Keratinocyte (primary cell): Measurements from ENCODE around the gene HRAS. TPM values are rescaled to one million over a fixed set of nuclear protein-coding genes. Genes with fewer than 3 reads are reported as not detected.

Experiments used
- DNase-seq: peaks from one replicate; pipeline ENCODE4 v3.0.0-alpha.2; 2011; ENCODE audit warnings: low read depth, missing footprints, low spot score
- FAIRE-seq: peaks from 2 replicates; lab custom pipeline; 2011; peaks lifted over from hg19 to GRCh38; lab: Jason Lieb, UNC
- H2AFZ ChIP-seq: 2 replicates; pipeline ENCODE4 v1.6.0; 2012; ENCODE audit warnings: low read length, control low read depth, inconsistent platforms; ENCODE audit not compliant: control insufficient read depth
- H3K27ac ChIP-seq: 2 replicates; pipeline ENCODE4 v1.5.1; 2011; ENCODE audit warnings: low read length; ENCODE audit not compliant: control insufficient read depth, insufficient read depth
- H3K27me3 ChIP-seq: 3 replicates; pipeline ENCODE4 v1.6.0; 2011; ENCODE audit warnings: low read length; ENCODE audit not compliant: control insufficient read depth, insufficient read depth; ENCODE audit errors: extremely low read depth
- H3K36me3 ChIP-seq, 2 experiments: 2 replicates in 1 of 2; 3 replicates in 1 of 2; pipeline ENCODE4 v1.5.1; 2011; ENCODE audit warnings: low read length in 2 of 2, mild to moderate bottlenecking in 1 of 2; ENCODE audit not compliant: control insufficient read depth in 2 of 2, insufficient read depth in 2 of 2; ENCODE audit errors: extremely low read depth in 1 of 2
- H3K4me1 ChIP-seq: 3 replicates; pipeline ENCODE4 v1.5.1; 2011; ENCODE audit warnings: low read length; ENCODE audit not compliant: control insufficient read depth, insufficient read depth; ENCODE audit errors: extremely low read depth
- H3K4me2 ChIP-seq: 3 replicates; pipeline ENCODE4 v1.6.0; 2011; ENCODE audit warnings: low read depth, low read length; ENCODE audit not compliant: control insufficient read depth, insufficient read depth; ENCODE audit errors: extremely low read depth
- H3K4me3 ChIP-seq, 3 experiments: fragments of 200-600 bp in 1 of 3; sonication (generic) in 1 of 3; 2 replicates in 2 of 3; 3 replicates in 1 of 3; pipeline ENCODE4 v1.5.1; 2011 to 2016; ENCODE audit warnings: low read length in 3 of 3, mild to moderate bottlenecking in 3 of 3, control low read depth in 2 of 3, inconsistent platforms in 1 of 3, low read depth in 1 of 3, mixed read lengths in 1 of 3, mixed run types in 1 of 3, moderate library complexity in 1 of 3; ENCODE audit not compliant: control insufficient read depth in 2 of 3, insufficient read depth in 2 of 3; ENCODE audit errors: extremely low read depth in 1 of 3
- H3K79me2 ChIP-seq: 2 replicates; pipeline ENCODE4 v1.6.0; 2012; ENCODE audit warnings: low read length; ENCODE audit not compliant: control insufficient read depth, insufficient read depth
- H3K9ac ChIP-seq: 3 replicates; pipeline ENCODE4 v1.6.0; 2011; ENCODE audit warnings: low read length; ENCODE audit not compliant: control insufficient read depth, insufficient read depth; ENCODE audit errors: extremely low read depth
- H3K9me1 ChIP-seq: 3 replicates; pipeline ENCODE4 v1.6.0; 2011; ENCODE audit warnings: low read length; ENCODE audit not compliant: control insufficient read depth, insufficient read depth; ENCODE audit errors: extremely low read depth
- H3K9me3 ChIP-seq: 2 replicates; pipeline ENCODE4 v1.5.1; 2012; ENCODE audit warnings: low read depth, low read length; ENCODE audit not compliant: control insufficient read depth
- H4K20me1 ChIP-seq: 3 replicates; pipeline ENCODE4 v1.6.0; 2011; ENCODE audit warnings: low read length; ENCODE audit not compliant: control insufficient read depth, insufficient read depth; ENCODE audit errors: extremely low read depth
- CTCF ChIP-seq, 3 experiments: IDR thresholded peaks in 1 of 3; conservative IDR thresholded peaks in 1 of 3; optimal IDR thresholded peaks in 1 of 3; 2 replicates in 2 of 3; 3 replicates in 1 of 3; pipeline versions ENCODE3 to v1.5.1; 2011; ENCODE audit warnings: low read length in 3 of 3, mild to moderate bottlenecking in 3 of 3, moderate library complexity in 2 of 3, control low read depth in 1 of 3, inconsistent platforms in 1 of 3; ENCODE audit not compliant: insufficient read depth in 2 of 3; ENCODE audit errors: extremely low read depth in 1 of 3
- EZH2 ChIP-seq: IDR thresholded peaks from one replicate; pipeline ENCODE4 v1.6.1; 2012; ENCODE audit warnings: inconsistent platforms, mild to moderate bottlenecking, low read length, moderate library complexity
- dilution Hi-C: fragments of 300-500 bp; cut with MboI; formaldehyde crosslinking; loops from one replicate; pipeline ENCODE4 v1.7.0; 2020; ENCODE audit warnings: low sequenced_read_pairs; ENCODE audit not compliant: extremely low pct_ligation_motif_present
- polyA plus RNA-seq, 5 experiments: library from polyadenylated mRNA; depleted of rRNA in 3 of 5; stranded (reverse) in 3 of 5; stranded (forward) in 1 of 5; unstranded in 1 of 5; fragments of >200 nt; gene quantifications; 1 replicate in 1 of 5; 2 replicates in 3 of 5; 3 replicates in 1 of 5; pipeline versions ENCODE4 v1.2.1 to v1.2.3, GENCODE V29; 2011 to 2012; ENCODE audit warnings: missing spikeins in 2 of 5, low read depth in 1 of 5, low replicate concordance in 1 of 5

HRAS gene
- polyA plus RNA-seq, 1 donor (not counting 4 experiments of a cell fraction or from before 2014, with no cell fraction given) = 112 TPM

- H3K4me2 ChIP-seq = no peak overlapping the region
- peaks cover 9% of the 10 kb centered on the region for H4K20me1 ChIP-seq
- dilution Hi-C loops = no loop called here
- H3K27me3 ChIP-seq = peaks cover 6% of the 10 kb centered on the region
- H3K9ac ChIP-seq = no peak overlapping the region
- no peak overlapping the region for H3K27ac ChIP-seq
- no peaks in the 10 kb centered on the region for H3K9me3 ChIP-seq
- H3K4me3 ChIP-seq = no peak overlapping the region
- H3K36me3 ChIP-seq = peaks cover 2 to 3% of the 10 kb centered on the region in 2 experiments
- TF ChIP-seq CTCF (optimal IDR thresholded peaks at IDR 0.05 in 1 of 3, IDR thresholded peaks at IDR 0.05 in 1 of 3, conservative IDR thresholded peaks at IDR 0.05 in 1 of 3; ENCODE audit: extremely low read depth in 1 of 3, insufficient read depth in 2 of 3, low read length in 3 of 3) (no peak), EZH2 (no peak)
- no peaks in the 10 kb centered on the region for H3K9me1 ChIP-seq
- peaks cover 21% of the 10 kb centered on the region for H3K4me1 ChIP-seq
- DNase-seq (no peak), FAIRE-seq (no peak)
- peaks cover 11% of the 10 kb centered on the region for H3K79me2 ChIP-seq
- H2AFZ ChIP-seq = no peak overlapping the region
These were observed 3.2 kb upstream of the HRAS start for GRCh38 chr11:538431-539051.

- Histone ChIP-seq H3K27me3 (peaks cover 6% of the 10 kb centered on the region), H3K9me1 (no peaks in the 10 kb centered on the region), H3K4me2 (peak overlapping the region; percentile 62), H3K4me3 (peak overlapping the region in 1 of 3 experiments; percentile 19), H3K79me2 (peaks cover 18% of the 10 kb centered on the region), H4K20me1 (peaks cover 12% of the 10 kb centered on the region), H3K9ac (peak overlapping the region; percentile 56), H3K4me1 (peaks cover 23% of the 10 kb centered on the region), H3K27ac (no peak overlapping the region), H2AFZ (peak overlapping the region; percentile 33), H3K36me3 (peaks cover 8 to 10% of the 10 kb centered on the region in 2 experiments), H3K9me3 (no peaks in the 10 kb centered on the region)
- FAIRE-seq (no peak), DNase-seq (no peak)
- dilution Hi-C loops = no loop called here
- TF ChIP-seq EZH2 (peak; percentile 0), CTCF (optimal IDR thresholded peaks at IDR 0.05 in 1 of 3, IDR thresholded peaks at IDR 0.05 in 1 of 3, conservative IDR thresholded peaks at IDR 0.05 in 1 of 3; ENCODE audit: extremely low read depth in 1 of 3, insufficient read depth in 2 of 3, low read length in 3 of 3) (no peak)
These were observed 2.5 kb upstream of the HRAS start for GRCh38 chr11:537622-538430.
